Measurements from ENCODE around the gene CDIPT. TPM values are rescaled to one million over a fixed set of nuclear protein-coding genes. Genes with fewer than 3 reads are reported as not detected.

CDIPT gene
- total RNA-seq, 1 experiment from 2014 or later = 57.1 TPM

GRCh38 chr16:29814592-29814991 is 48.4 kb downstream of the CDIPT start:
- Histone ChIP-seq H3K36me3 (ENCODE audit: control insufficient read depth, insufficient read depth, low read length) (no peaks in the 10 kb centered on the region; the same call in 1 of the 2 replicates), H3K9me3 (no peaks in the 10 kb centered on the region), H3K4me3 (ENCODE audit: low read depth, low read length) (peak overlapping the region; percentile 69; the same call in 1 of the 2 replicates), H3K27me3 (replicated peaks; ENCODE audit: control insufficient read depth, insufficient read depth, low read length) (no peaks in the 10 kb centered on the region), H3K4me1 (peaks cover 19% of the 10 kb centered on the region)
- no peak for TF ChIP-seq CTCF (IDR thresholded peaks at IDR 0.05; ENCODE audit: insufficient read depth in 1 of 2, low read depth in 1 of 2, low read length in 1 of 2, severe bottlenecking in 1 of 2, unreplicated experiment in 1 of 2)
- H3K36me3 Mint-ChIP-seq (ENCODE audit: insufficient read depth, unreplicated experiment) = peaks cover 68% of the 10 kb centered on the region
- BruUV-seq (replicated peaks) = no TSS peak
- no peaks in the 10 kb centered on the region for H3K9me3 Mint-ChIP-seq (ENCODE audit: unreplicated experiment)
- peaks cover 43% of the 10 kb centered on the region for H3K4me1 Mint-ChIP-seq (ENCODE audit: low read depth, unreplicated experiment)
- H3K27ac Mint-ChIP-seq (ENCODE audit: unreplicated experiment) = no peak overlapping the region
- no peak for DNase-seq
- no peak overlapping the region for H3K4me3 Mint-ChIP-seq (ENCODE audit: unreplicated experiment)
- CTCF ChIA-PET = no interaction called here
- intact Hi-C loops (cut with micrococcal nuclease; ENCODE audit: unreplicated experiment) = loop anchor here (10.0 kb wide), 1 partner anchor 180 kb away; the partner anchor contains the start of genes HIRIP3 and INO80E
- POLR2A ChIA-PET = no interaction called here
- H3K27me3 Mint-ChIP-seq (ENCODE audit: insufficient read depth, unreplicated experiment) = no peaks in the 10 kb centered on the region

DNA sequence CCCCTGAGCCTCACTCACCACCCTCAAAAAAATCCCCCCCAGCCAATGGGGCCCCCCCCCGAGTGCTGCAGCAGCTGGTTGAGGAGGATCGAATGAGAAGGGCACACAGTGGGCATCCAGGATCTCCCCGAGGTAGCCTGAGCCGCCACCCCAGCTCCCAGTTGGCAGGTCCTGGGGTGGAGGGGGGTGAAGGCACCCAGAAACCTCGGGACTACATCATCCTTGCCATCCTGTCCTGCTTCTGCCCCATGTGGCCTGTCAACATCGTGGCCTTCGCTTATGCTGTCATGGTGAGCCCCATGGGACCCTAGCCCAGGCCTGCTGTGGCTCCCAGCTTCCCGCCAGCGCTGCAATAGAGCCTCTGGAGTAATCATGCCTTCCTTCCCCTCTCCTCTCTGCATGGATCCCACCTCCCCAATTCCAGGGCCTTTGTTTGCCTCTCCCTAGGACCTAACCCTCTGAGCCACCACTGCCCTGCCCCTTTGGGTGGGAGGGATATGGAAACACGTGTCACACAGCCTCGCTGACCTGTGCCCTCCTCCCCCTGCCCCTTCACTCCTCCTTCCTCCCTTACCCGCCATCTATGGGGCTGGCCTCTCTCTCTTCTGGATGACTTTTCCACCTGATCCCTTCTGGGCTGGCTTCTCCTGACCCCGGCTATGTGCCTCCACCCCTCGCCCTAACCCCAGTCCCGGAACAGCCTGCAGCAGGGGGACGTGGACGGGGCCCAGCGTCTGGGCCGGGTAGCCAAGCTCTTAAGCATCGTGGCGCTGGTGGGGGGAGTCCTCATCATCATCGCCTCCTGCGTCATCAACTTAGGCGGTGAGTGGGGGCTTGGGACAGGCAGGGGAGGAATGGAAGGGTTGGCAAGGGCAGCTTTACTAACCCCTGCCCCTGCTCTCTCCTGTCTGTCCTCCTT is 49.1 kb downstream of the CDIPT start:
- intact Hi-C loops (cut with micrococcal nuclease; ENCODE audit: unreplicated experiment) = loop anchor here (10.0 kb wide), 1 partner anchor 181 kb away; the partner anchor contains the start of genes HIRIP3 and INO80E
- H3K27me3 ChIP-seq (replicated peaks; ENCODE audit: control insufficient read depth, insufficient read depth, low read length) = no peaks in the 10 kb centered on the region
- H3K36me3 ChIP-seq (ENCODE audit: control insufficient read depth, insufficient read depth, low read length) = peaks cover 4% of the 10 kb centered on the region
- no peak overlapping the region for H3K4me3 ChIP-seq (ENCODE audit: low read depth, low read length)
- Mint-ChIP-seq H3K4me3 (ENCODE audit: unreplicated experiment) (peak overlapping the region; percentile 46), H3K36me3 (ENCODE audit: insufficient read depth, unreplicated experiment) (peaks cover 64% of the 10 kb centered on the region), H3K9me3 (ENCODE audit: unreplicated experiment) (no peaks in the 10 kb centered on the region), H3K27ac (ENCODE audit: unreplicated experiment) (no peak overlapping the region), H3K4me1 (ENCODE audit: low read depth, unreplicated experiment) (peaks cover 37% of the 10 kb centered on the region), H3K27me3 (ENCODE audit: insufficient read depth, unreplicated experiment) (no peaks in the 10 kb centered on the region)
- no peak for TF ChIP-seq CTCF (IDR thresholded peaks at IDR 0.05; ENCODE audit: insufficient read depth in 1 of 2, low read depth in 1 of 2, low read length in 1 of 2, severe bottlenecking in 1 of 2, unreplicated experiment in 1 of 2)
- DNase-seq = no peak
- peaks cover 21% of the 10 kb centered on the region for H3K4me1 ChIP-seq
- ChIA-PET POLR2A (no interaction called here), CTCF (no interaction called here)
- no TSS peak for BruUV-seq (replicated peaks)
- no peaks in the 10 kb centered on the region for H3K9me3 ChIP-seq

- intact Hi-C loops (cut with micrococcal nuclease; ENCODE audit: unreplicated experiment) = loop anchor here (10.0 kb wide), 1 partner anchor 182 kb away; the partner anchor contains the start of genes HIRIP3 and INO80E
- Mint-ChIP-seq H3K4me3 (ENCODE audit: unreplicated experiment) (peak overlapping the region; percentile 94), H3K36me3 (ENCODE audit: insufficient read depth, unreplicated experiment) (peaks cover 64% of the 10 kb centered on the region), H3K27ac (ENCODE audit: unreplicated experiment) (peak overlapping the region; percentile 93), H3K27me3 (ENCODE audit: insufficient read depth, unreplicated experiment) (no peaks in the 10 kb centered on the region), H3K4me1 (ENCODE audit: low read depth, unreplicated experiment) (peaks cover 37% of the 10 kb centered on the region), H3K9me3 (ENCODE audit: unreplicated experiment) (no peaks in the 10 kb centered on the region)
- no peak for TF ChIP-seq CTCF (IDR thresholded peaks at IDR 0.05; ENCODE audit: insufficient read depth in 1 of 2, low read depth in 1 of 2, low read length in 1 of 2, severe bottlenecking in 1 of 2, unreplicated experiment in 1 of 2)
- Histone ChIP-seq H3K36me3 (ENCODE audit: control insufficient read depth, insufficient read depth, low read length) (peaks cover 6% of the 10 kb centered on the region; the same call in 1 of the 2 replicates), H3K4me1 (peaks cover 27% of the 10 kb centered on the region), H3K27me3 (replicated peaks; ENCODE audit: control insufficient read depth, insufficient read depth, low read length) (no peaks in the 10 kb centered on the region), H3K4me3 (ENCODE audit: low read depth, low read length) (peak overlapping the region; percentile 73), H3K9me3 (no peaks in the 10 kb centered on the region)
- CTCF ChIA-PET = no interaction called here
- DNase-seq = no peak
- BruUV-seq (replicated peaks) = no TSS peak
- POLR2A ChIA-PET = no interaction called here
Measured at GRCh38 chr16:29812754-29813643, 50.0 kb downstream of the CDIPT start.
